Stimulated activated memory B cell treated with anti-CD40 and anti-IgM and Interleukin-4, amounts not matched to agents 10 μg/mL and 1 μg/mL and 100 μg/mL, for 72 hours (primary cell): ENCODE results near the gene OPRD1.
A peak's percentile ranks its signal among the peaks of the same experiment; 100 is the strongest.

Source experiments
- ATAC-seq: fragments of 150-1000 bp; cut with Tn5 transposase; 2 replicates; pipeline ENCODE4 v1.10.0; 2021
- H3K27ac Mint-ChIP-seq: one replicate; pipeline ENCODE4 v1.8.0; 2022; ENCODE audit warnings: mild to moderate bottlenecking, mixed read lengths
- H3K27me3 Mint-ChIP-seq: one replicate; pipeline ENCODE4 v1.8.0; 2022; ENCODE audit warnings: mixed read lengths
- H3K36me3 Mint-ChIP-seq: one replicate; pipeline ENCODE4 v1.8.0; 2022; ENCODE audit warnings: mixed read lengths
- H3K4me1 Mint-ChIP-seq: one replicate; pipeline ENCODE4 v1.8.0; 2022; ENCODE audit warnings: mixed read lengths
- H3K4me3 Mint-ChIP-seq: one replicate; pipeline ENCODE4 v1.8.0; 2022; ENCODE audit warnings: mild to moderate bottlenecking, moderate library complexity, mixed read lengths
- H3K9me3 Mint-ChIP-seq: one replicate; pipeline ENCODE4 v1.8.0; 2022; ENCODE audit warnings: mixed read lengths

The OPRD1 gene

DNA sequence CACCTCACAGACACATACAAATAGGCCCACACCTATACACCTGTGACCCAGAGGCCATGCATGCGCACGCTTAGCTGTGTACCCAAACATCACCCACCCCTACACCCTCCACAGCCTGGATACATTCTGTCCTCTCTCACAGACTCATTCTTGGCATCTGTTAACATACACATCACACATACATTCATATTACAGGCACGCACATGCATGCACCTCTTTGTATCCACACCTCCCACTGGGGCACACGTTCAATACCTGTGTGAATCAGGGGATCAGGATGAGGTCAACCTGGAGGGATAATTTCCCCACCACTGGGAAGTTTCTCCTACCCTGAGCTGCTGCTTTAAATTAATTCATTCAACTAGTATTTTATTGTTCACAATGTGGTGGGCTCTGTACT lies 66.8 kb downstream of the OPRD1 start:
- Mint-ChIP-seq H3K4me1 (peaks cover 17% of the 10 kb centered on the region), H3K4me3 (no peak overlapping the region), H3K36me3 (no peaks in the 10 kb centered on the region), H3K27ac (no peak overlapping the region), H3K27me3 (no peaks in the 10 kb centered on the region), H3K9me3 (no peaks in the 10 kb centered on the region)
- no peak for ATAC-seq

DNA sequence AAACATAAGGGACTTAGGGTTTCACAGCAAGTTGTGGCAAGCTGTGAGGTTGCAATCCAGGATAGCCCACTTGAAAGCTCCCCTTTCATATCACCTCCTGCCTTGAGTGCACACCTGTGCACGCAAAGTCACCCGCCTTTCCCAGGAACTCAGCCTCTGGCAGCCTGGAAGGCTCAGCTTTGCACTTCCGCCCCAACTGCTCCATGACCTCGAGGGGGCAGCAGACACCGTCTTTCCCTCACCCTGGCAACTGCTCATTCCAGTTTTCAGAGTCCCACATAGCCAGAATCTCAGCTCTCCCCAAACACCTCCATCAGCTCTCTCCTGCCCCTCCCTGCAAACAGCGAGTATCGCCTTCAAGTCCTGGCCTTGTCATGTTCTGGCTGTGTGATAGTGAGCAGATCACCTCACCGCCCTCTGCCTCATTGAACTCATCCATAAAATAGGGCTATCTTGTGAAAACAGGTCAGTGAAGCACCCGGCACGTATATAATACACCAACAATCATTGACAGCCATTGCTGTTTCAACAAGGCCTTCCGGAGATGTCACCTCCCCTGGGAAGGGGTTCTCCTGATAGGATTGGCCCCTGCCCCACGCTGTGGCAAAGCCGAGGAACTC lies 70.1 kb downstream of the OPRD1 start:
- ATAC-seq = no peak
- H3K27me3 Mint-ChIP-seq = no peaks in the 10 kb centered on the region
- H3K4me3 Mint-ChIP-seq = no peak overlapping the region
- no peaks in the 10 kb centered on the region for H3K9me3 Mint-ChIP-seq
- H3K4me1 Mint-ChIP-seq = peaks cover 48% of the 10 kb centered on the region
- no peaks in the 10 kb centered on the region for H3K36me3 Mint-ChIP-seq
- H3K27ac Mint-ChIP-seq = peak overlapping the region; percentile 83

DNA sequence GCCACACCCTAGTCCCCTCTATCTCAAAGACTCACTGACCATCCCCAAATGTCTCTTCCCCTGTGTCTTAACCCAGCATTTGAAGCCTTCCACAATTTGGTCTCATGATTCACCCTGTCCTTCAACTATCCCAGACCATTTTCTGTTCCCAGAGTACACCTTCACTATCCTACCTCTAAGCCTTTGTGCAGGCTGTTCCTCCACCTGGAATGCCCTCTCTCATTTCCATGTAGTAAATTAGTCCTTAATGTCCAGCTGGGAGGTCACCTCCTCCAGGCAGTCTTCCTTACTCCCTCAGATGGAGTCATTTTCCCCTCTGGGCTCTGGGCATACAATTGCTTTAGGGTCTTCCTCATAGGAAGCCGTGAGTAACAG lies 71.3 kb downstream of the OPRD1 start:
- Mint-ChIP-seq H3K27ac (peak overlapping the region; percentile 83), H3K9me3 (no peaks in the 10 kb centered on the region), H3K4me1 (peaks cover 54% of the 10 kb centered on the region), H3K36me3 (no peaks in the 10 kb centered on the region), H3K4me3 (no peak overlapping the region), H3K27me3 (no peaks in the 10 kb centered on the region)
- no peak for ATAC-seq

DNA sequence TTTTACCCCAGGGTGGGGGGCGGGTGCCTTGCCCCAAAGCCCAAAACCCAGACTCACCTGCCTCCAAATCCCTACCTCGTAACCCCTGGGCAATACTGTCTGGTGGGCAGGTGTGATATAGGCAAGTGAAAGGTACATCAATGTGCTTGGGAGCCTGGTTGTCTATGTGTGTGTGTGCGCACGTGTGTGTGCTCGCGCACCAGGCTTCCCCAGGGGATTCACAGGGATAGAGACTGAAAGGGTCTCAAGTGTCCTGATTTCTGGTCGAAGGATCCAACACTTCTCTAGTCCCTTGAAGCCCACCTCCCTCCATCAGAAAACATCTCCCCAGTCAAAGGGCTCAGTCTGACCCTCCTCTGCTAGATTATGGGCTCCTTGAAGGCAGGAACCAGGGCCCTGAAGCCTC lies 73.5 kb downstream of the OPRD1 start:
- Mint-ChIP-seq H3K4me3 (no peak overlapping the region), H3K4me1 (peaks cover 72% of the 10 kb centered on the region), H3K27me3 (no peaks in the 10 kb centered on the region), H3K27ac (peak overlapping the region; percentile 83), H3K9me3 (no peaks in the 10 kb centered on the region), H3K36me3 (no peaks in the 10 kb centered on the region)
- ATAC-seq = no peak

DNA sequence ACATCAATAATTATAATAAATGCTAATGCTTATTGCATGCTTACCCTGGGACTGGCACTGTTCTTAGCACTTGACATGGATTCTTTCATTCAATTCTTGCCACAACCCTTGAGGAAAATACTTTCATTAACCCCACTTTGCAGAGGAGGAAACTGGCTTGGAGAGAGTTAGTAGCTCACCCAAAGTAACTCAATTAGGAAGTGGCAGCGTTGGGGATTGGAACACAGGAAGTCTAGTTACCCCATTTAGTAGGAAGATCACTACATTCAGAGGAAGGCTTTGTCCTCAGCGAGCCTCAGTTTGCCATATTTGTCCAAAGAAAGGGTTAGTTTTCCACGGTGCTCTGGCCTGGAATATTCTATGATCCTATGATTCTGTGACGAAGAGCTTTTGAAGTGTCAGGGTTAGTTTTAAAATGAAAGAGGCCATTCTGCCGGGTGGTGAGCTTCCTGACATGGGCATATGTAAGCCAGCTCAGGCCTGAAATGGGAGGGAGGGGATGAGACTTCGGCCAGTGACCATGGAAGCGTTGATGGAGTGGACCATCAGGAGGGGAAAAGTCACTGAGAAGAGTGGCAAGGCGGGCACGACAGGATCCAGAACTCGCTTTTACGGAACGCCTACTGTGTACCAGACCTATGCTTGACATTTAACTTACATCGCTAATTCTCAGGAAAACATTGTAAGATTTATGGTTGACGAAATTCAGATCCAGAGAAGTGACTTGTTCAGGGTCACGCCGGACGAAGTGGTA lies 74.2 kb downstream of the OPRD1 start:
- Mint-ChIP-seq H3K9me3 (no peaks in the 10 kb centered on the region), H3K36me3 (peaks cover 4% of the 10 kb centered on the region), H3K4me1 (peaks cover 79% of the 10 kb centered on the region), H3K27ac (peak overlapping the region; percentile 83), H3K4me3 (peak overlapping the region; percentile 84), H3K27me3 (no peaks in the 10 kb centered on the region)
- no peak for ATAC-seq

DNA sequence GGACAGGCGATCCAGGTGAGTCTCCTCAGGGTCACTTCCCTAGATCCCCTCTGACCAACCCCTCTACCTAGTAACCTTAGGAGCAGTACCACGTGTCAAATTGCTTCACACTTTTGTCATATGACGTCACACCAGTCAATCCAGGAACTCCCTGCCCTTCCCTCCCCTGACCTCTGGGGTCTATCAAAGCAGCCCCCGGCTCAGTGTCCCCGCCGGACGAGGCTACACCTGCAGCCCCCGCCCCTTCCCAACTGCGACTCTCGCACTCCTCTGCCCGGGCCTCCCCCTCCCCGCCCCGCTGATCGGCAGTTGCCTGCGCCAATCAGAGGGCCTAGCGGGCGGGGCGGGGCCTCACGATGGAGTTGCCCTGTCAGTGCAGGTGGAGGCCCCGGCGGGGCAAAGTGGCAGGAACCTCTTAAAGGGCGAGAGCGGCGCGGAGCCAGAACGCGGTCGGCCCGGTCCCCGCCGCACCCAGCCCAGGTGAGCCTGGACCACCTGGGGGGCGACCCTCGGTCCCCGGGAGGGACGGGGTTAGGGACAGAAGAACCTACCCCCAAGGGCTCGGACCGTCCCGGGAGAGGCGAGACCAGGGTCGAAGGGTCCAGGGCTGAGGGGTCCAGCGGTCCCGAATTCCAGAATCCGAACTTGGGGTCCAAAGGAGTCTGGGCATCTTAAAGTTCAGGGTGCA lies 74.9 kb downstream of the OPRD1 start:
- Mint-ChIP-seq H3K4me1 (peaks cover 83% of the 10 kb centered on the region), H3K27me3 (no peaks in the 10 kb centered on the region), H3K36me3 (peaks cover 8% of the 10 kb centered on the region), H3K9me3 (no peaks in the 10 kb centered on the region), H3K27ac (peak overlapping the region; percentile 83), H3K4me3 (peak overlapping the region; percentile 84)
- peak; percentile 88 for ATAC-seq

DNA sequence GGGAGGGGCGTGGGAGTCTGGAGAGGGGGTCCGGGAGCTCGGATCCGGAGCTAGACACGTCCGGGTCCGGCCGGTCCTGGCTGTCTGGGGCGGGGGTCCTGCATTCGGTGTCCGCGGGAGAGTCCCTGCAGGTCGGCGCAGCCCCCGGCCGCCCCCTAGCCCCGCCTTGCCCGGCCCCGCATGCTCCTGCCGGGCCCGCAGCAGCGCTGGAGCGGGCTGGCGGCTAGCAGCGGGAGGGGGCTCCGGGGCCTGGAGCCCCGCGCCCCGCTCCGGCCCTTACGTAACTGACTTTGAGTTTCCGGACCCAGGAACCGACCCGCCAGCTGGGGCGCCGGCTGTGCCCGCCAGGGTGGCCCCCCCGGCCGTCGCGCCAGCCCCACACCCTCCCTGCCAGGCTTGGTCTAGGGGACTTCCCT lies 75.5 kb downstream of the OPRD1 start:
- no peaks in the 10 kb centered on the region for H3K27me3 Mint-ChIP-seq
- ATAC-seq = peak; percentile 64
- H3K4me3 Mint-ChIP-seq = peak overlapping the region; percentile 84

DNA sequence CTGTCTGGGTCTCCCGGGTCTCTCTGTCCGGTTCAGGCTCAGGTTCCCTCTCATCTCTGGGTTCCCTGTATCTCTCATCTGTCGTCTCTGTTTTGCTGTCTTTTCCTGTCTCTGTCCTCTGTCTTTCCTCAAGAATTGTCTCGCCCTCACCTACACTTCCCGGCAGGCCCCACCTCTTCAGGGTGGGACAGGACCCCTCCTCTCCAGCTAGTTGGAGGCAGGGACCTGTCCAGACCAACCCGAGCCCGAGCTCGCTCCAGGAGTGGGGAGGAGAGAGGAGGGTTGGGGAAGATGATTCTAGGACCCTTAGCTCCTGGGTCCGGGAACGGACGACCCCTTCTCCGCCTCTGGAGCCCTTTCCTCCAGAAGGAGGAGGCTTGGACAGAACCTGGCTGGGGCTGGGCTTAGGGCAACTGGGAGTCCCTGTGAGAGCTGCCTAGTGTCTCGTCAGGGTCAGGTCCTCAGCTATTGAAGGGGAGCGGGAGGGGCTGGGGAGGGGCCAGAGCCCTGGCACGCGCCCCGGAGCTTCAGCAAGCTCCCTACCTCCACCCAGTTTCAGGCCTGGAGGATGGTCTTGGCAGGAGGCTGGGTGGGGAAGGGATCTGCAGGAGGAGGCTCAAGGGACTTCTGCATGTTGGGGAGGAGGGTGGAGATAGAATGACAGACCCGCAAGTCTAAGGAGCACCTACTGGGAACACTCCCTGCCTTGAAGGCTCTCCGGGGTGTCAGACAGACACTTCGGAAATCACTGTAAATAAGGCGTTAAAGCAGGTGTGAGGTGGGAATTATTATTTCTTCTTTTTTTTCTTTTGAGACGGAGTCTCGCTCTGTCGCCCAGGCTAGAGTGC lies 76.1 kb downstream of the OPRD1 start:
- peaks cover 12% of the 10 kb centered on the region for H3K36me3 Mint-ChIP-seq
- no peak for ATAC-seq
- H3K9me3 Mint-ChIP-seq = no peaks in the 10 kb centered on the region
- H3K4me3 Mint-ChIP-seq = peak overlapping the region; percentile 84
- H3K27ac Mint-ChIP-seq = peak overlapping the region; percentile 83
- H3K4me1 Mint-ChIP-seq = peaks cover 86% of the 10 kb centered on the region
- H3K27me3 Mint-ChIP-seq = no peaks in the 10 kb centered on the region

More for the DNA sequence above, 75.5 kb downstream of the OPRD1 start:
- no peaks in the 10 kb centered on the region for H3K9me3 Mint-ChIP-seq
- H3K4me1 Mint-ChIP-seq = peaks cover 83% of the 10 kb centered on the region
- H3K27ac Mint-ChIP-seq = peak overlapping the region; percentile 83
- peaks cover 12% of the 10 kb centered on the region for H3K36me3 Mint-ChIP-seq

DNA sequence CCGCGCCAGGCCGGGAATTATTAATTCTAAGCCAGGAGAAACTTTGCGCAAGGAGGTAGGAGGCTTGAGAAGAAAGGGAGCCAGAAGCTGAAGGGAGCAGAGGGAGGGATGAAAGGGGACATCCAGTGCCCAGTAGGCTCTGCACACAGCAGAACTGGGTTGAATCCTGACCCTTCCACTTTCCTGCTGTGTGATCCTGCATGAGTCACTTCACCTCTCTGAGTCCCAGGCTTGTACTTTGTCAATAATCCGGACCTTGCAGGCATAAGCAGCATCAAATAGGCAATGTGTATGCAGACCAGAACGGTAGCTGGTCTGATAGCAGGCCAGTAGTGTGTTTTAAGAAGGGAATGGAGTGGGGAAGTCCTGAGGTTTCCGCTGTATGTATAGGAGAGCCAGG lies 76.9 kb downstream of the OPRD1 start:
- no peaks in the 10 kb centered on the region for H3K9me3 Mint-ChIP-seq
- peaks cover 86% of the 10 kb centered on the region for H3K4me1 Mint-ChIP-seq
- ATAC-seq = no peak
- peak overlapping the region; percentile 83 for H3K27ac Mint-ChIP-seq
- H3K36me3 Mint-ChIP-seq = peaks cover 12% of the 10 kb centered on the region
- no peaks in the 10 kb centered on the region for H3K27me3 Mint-ChIP-seq
- peak overlapping the region; percentile 32 for H3K4me3 Mint-ChIP-seq

DNA sequence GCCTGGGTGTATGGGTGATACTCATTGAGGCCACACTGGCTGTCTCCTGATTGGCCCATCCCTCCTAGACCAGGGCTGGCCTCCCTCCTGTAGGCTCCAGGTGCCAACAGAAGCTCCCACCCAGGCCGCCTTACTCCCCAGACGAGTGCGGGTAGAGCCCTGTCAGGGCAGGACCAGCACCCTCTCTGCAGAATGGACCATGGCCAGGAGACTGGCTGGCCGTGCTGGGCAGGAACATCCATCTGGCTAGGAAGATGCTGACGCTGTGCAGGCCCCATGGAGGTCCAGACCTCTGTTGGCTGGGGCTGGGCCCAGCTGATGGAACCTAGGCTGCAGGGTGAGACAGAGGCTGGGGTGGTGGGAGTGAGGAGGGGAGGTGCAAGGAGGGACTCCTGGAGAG lies 77.4 kb downstream of the OPRD1 start:
- no peak for ATAC-seq
- H3K36me3 Mint-ChIP-seq = peaks cover 12% of the 10 kb centered on the region
- no peaks in the 10 kb centered on the region for H3K27me3 Mint-ChIP-seq
- peak overlapping the region; percentile 32 for H3K4me3 Mint-ChIP-seq
- H3K9me3 Mint-ChIP-seq = no peaks in the 10 kb centered on the region
- peak overlapping the region; percentile 83 for H3K27ac Mint-ChIP-seq
- peaks cover 86% of the 10 kb centered on the region for H3K4me1 Mint-ChIP-seq

DNA sequence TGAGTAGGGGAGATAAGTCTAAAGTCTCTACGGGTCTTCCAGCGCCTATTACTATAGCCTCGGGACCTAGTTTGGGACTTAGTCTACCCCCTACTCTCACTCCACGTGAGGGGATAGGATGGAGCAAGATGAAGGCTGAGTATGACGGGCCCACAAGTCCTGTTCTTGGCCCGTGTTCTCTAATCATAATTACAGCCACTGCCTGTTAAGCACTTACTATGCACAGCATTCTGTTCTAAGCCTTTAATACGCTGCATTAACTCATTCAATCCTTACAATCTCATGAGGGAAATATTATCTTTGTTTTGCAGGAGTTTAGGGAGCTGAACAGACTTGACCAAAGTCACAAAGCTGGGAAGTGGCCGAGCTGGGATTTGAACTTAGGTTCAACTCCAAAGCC lies 78.5 kb downstream of the OPRD1 start:
- no peak overlapping the region for H3K4me3 Mint-ChIP-seq
- no peak for ATAC-seq
- H3K27me3 Mint-ChIP-seq = no peaks in the 10 kb centered on the region
- peaks cover 76% of the 10 kb centered on the region for H3K4me1 Mint-ChIP-seq
- H3K9me3 Mint-ChIP-seq = no peaks in the 10 kb centered on the region
- no peak overlapping the region for H3K27ac Mint-ChIP-seq
- H3K36me3 Mint-ChIP-seq = peaks cover 12% of the 10 kb centered on the region

DNA sequence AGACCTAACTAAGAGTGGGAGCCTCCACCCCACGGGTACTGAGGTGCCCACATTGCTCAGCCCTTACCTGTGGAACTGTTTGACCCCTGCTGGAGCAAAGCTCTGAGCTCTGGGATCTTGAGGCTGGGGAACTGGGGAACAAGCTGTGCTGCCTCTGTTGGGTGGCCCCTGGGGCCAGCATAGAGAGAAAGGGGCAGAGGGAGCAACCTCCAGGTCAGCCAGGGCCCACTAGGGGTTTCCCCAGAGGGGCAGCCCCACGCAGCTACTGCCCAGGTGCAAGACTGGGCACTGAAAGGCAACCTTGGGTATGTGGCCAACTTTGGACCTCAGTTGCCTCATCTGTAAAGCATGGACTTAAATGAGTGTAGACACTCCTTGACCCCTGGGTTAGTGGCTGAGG lies 78.9 kb downstream of the OPRD1 start:
- H3K9me3 Mint-ChIP-seq = no peaks in the 10 kb centered on the region
- ATAC-seq = no peak
- H3K27ac Mint-ChIP-seq = peak overlapping the region; percentile 54
- peaks cover 72% of the 10 kb centered on the region for H3K4me1 Mint-ChIP-seq
- H3K4me3 Mint-ChIP-seq = no peak overlapping the region
- H3K36me3 Mint-ChIP-seq = peaks cover 16% of the 10 kb centered on the region
- no peaks in the 10 kb centered on the region for H3K27me3 Mint-ChIP-seq

DNA sequence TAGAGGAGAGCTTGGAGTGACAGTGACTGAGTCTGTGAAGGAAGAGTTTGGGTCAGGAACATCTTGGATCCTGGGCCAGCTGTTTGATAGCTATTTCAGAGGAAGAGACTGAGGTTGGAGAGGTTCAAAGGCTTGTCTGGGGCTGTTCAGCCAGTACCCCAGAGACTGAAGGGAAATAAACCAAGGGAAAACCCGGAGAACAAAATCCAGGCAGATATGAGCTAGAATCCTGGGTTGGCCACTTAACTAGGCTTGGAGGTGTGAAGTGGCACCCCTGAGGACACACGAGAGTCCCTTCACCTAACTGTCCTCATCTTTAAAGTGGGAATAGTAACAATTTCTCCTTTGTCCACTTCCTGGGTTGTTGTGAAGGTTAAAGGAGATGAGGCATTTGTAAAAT lies 79.3 kb downstream of the OPRD1 start:
- H3K36me3 Mint-ChIP-seq = peaks cover 20% of the 10 kb centered on the region
- no peak for ATAC-seq
- H3K27ac Mint-ChIP-seq = peak overlapping the region; percentile 54
- H3K4me3 Mint-ChIP-seq = no peak overlapping the region
- H3K27me3 Mint-ChIP-seq = no peaks in the 10 kb centered on the region
- H3K9me3 Mint-ChIP-seq = no peaks in the 10 kb centered on the region
- H3K4me1 Mint-ChIP-seq = peaks cover 70% of the 10 kb centered on the region

DNA sequence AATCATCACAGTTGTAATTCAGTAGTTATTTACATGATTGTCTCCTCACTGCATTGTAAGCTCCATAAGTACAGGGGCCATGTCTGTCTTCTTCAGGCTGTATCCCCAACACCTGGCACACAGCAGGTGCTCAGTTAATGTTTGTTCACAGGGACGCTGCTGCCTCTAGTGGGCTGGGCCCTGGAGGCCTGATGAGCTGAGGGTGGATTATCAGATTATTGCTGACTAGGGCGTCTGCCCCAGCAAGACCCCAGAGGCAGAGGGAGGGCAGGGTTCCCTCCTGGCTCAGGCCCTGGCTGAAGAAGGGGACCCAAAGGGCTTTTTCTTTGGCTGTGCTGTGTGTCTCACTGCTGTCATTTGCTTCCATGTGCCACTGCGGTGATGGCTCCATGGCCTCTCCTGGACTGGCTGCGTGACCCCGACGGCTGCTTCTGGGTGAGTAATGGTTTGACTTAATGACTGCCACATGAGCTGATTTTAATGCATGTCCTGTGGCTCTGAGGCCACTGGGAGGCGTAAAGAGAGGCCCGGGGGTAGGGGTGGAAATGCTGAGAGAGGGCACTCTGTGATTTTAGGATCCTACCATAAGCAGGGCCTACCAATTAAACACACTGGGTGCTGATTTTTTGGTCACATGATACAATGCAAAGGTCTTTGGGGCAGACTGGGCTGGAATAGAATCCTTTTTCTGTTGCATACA lies 81.6 kb downstream of the OPRD1 start:
- Mint-ChIP-seq H3K36me3 (peaks cover 27% of the 10 kb centered on the region), H3K9me3 (no peaks in the 10 kb centered on the region), H3K4me1 (peaks cover 78% of the 10 kb centered on the region), H3K27me3 (no peaks in the 10 kb centered on the region), H3K27ac (no peak overlapping the region), H3K4me3 (no peak overlapping the region)
- ATAC-seq = no peak
